HepG2 (cell line): ENCODE data around the gene GPR55. TPM values are rescaled to one million over a fixed set of nuclear protein-coding genes. Genes with fewer than 3 reads are reported as not detected.

Experiments used
- CCAR2 ChIP-seq: fragments of 200-400 bp; formaldehyde crosslinking; optimal IDR thresholded peaks from 2 replicates; pipeline ENCODE3; 2018; ENCODE audit warnings: low read depth, mild to moderate bottlenecking, low read length, moderate library complexity
- E2F1 ChIP-seq: sonication (generic); formaldehyde crosslinking; IDR thresholded peaks from 2 replicates; pipeline ENCODE4 v1.5.0; 2020; ENCODE audit warnings: missing genetic modification reagents
- HMGXB4 ChIP-seq, 2 experiments: sonication (generic) in 1 of 2; formaldehyde crosslinking in 1 of 2; IDR thresholded peaks; 2 replicates each; pipeline versions ENCODE4 v1.4.0 to v1.6.1; 2018 to 2020; ENCODE audit warnings: missing genetic modification reagents in 2 of 2, borderline replicate concordance in 1 of 2, low read depth in 1 of 2, mild to moderate bottlenecking in 1 of 2, missing biosample characterization in 1 of 2
- KAT7 ChIP-seq: IDR thresholded peaks from 2 replicates; pipeline ENCODE4 v1.6.1; 2018; ENCODE audit warnings: borderline replicate concordance, missing compliant biosample characterization
- KMT2B ChIP-seq: IDR thresholded peaks from 2 replicates; pipeline ENCODE4 v1.6.1; 2016; ENCODE audit warnings: missing genetic modification reagents, missing compliant biosample characterization
- LCORL ChIP-seq, 2 experiments: fragments of 450-650 bp in 1 of 2; sonication (generic) in 1 of 2; formaldehyde crosslinking in 1 of 2; IDR thresholded peaks; 2 replicates each; pipeline versions ENCODE4 v1.5.0 to v1.6.1; 2017 to 2020; ENCODE audit warnings: antibody characterized with exemption in 1 of 2, missing genetic modification reagents in 1 of 2
- MED8 ChIP-seq: sonication (generic); formaldehyde crosslinking; IDR thresholded peaks from 2 replicates; pipeline ENCODE4 v1.8.1; 2023; ENCODE audit warnings: mild to moderate bottlenecking, missing genetic modification reagents; ENCODE audit not compliant: insufficient replicate concordance
- NCOA2 ChIP-seq: sonication (generic); formaldehyde crosslinking; IDR thresholded peaks from 2 replicates; pipeline ENCODE4 v1.8.0; 2022; ENCODE audit warnings: inconsistent platforms
- NCOA5 ChIP-seq: sonication (generic); formaldehyde crosslinking; IDR thresholded peaks from 2 replicates; pipeline ENCODE4 v1.4.0; 2020; ENCODE audit warnings: missing genetic modification reagents
- PAXIP1 ChIP-seq: sonication (generic); formaldehyde crosslinking; conservative IDR thresholded peaks from 2 replicates; pipeline ENCODE4 v1.4.0; 2020; ENCODE audit warnings: mild to moderate bottlenecking, missing genetic modification reagents, moderate library complexity
- TBX2 ChIP-seq: sonication (generic); formaldehyde crosslinking; IDR thresholded peaks from 2 replicates; pipeline ENCODE4 v1.5.0; 2020; ENCODE audit warnings: missing genetic modification reagents, mild to moderate bottlenecking, borderline replicate concordance
- ZBTB43 ChIP-seq: sonication (generic); formaldehyde crosslinking; conservative IDR thresholded peaks from 2 replicates; pipeline ENCODE4 v1.4.0; 2020; ENCODE audit warnings: missing genetic modification reagents
- ZNF558 ChIP-seq: sonication (generic); formaldehyde crosslinking; IDR thresholded peaks from 2 replicates; pipeline ENCODE4 v1.9.0; 2022; ENCODE audit warnings: mild to moderate bottlenecking, missing genetic modification reagents, borderline replicate concordance
- ZNF589 ChIP-seq: sonication (generic); formaldehyde crosslinking; conservative IDR thresholded peaks from 2 replicates; pipeline ENCODE4 v1.8.0; 2022; ENCODE audit warnings: mild to moderate bottlenecking, moderate library complexity, missing genetic modification reagents
- ZNF713 ChIP-seq: sonication (generic); formaldehyde crosslinking; IDR thresholded peaks from 2 replicates; pipeline ENCODE4 v1.4.0; 2020; ENCODE audit warnings: mild to moderate bottlenecking, missing genetic modification reagents
- ZNF800 ChIP-seq: sonication (generic); formaldehyde crosslinking; IDR thresholded peaks from 2 replicates; pipeline ENCODE4 v1.4.0; 2020; ENCODE audit warnings: missing genetic modification reagents
- ZNF879 ChIP-seq: sonication (generic); formaldehyde crosslinking; IDR thresholded peaks from 2 replicates; pipeline ENCODE4 v1.8.1; 2023; ENCODE audit warnings: missing genetic modification reagents
- ZSCAN29 ChIP-seq: sonication (generic); formaldehyde crosslinking; conservative IDR thresholded peaks from 2 replicates; pipeline ENCODE4 v1.4.0; 2020; ENCODE audit warnings: mild to moderate bottlenecking, missing genetic modification reagents
- polyA plus RNA-seq, 8 experiments: library from polyadenylated mRNA; depleted of rRNA in 3 of 8; stranded (reverse) in 7 of 8; unstranded in 1 of 8; fragments of >200 nt; fragmentation: Illumina TruSeq in 4 of 8; extraction: Trizol in 4 of 8; gene quantifications; 2 replicates each; pipeline versions ENCODE4 v1.2.1 to v1.2.3, GENCODE V29; 2011 to 2016; ENCODE audit warnings: low read depth in 4 of 8, missing spikeins in 1 of 8, mixed read lengths in 1 of 8; ENCODE audit not compliant: insufficient read depth in 1 of 8
- total RNA-seq, 5 experiments: library from RNA; depleted of rRNA; stranded (reverse); fragments of >200 nt; fragmentation: Illumina TruSeq; extraction: Trizol; gene quantifications; 2 replicates each; pipeline ENCODE4 v1.2.3, GENCODE V29; 2016; ENCODE audit warnings: low read depth in 1 of 5

The GPR55 gene
- total and polyA plus RNA-seq, 2 of the 13 experiments (the other 11 are each of a cell fraction or from before 2014, with no cell fraction given): not detected

- no peak for TF ChIP-seq NCOA5 (CRISPR knock-in tag)
- TF ChIP-seq ZNF558 (CRISPR knock-in tag): no peak
- TF ChIP-seq CCAR2: no peak
- 0 out of 2 replicates have a peak, but pooled peaks have one; percentile 63 for TF ChIP-seq ZNF713 (CRISPR knock-in tag)
- no peak for TF ChIP-seq ZNF879 (CRISPR knock-in tag)
- peak; percentile 66; the same call in 1 of the 2 replicates for TF ChIP-seq TBX2
- TF ChIP-seq MED8 (CRISPR knock-in tag): peak; percentile 82
- no peak for TF ChIP-seq ZNF589 (CRISPR knock-in tag)
- 0 out of 2 replicates have a peak, but pooled peaks have one; percentile 32 for TF ChIP-seq E2F1 (CRISPR knock-in tag)
- TF ChIP-seq KAT7 (CRISPR knock-in tag): peak; percentile 76; the same call in 1 of the 2 replicates
- no peak for TF ChIP-seq LCORL (IDR thresholded peaks at IDR 0.05)
- peak; percentile 82 for TF ChIP-seq LCORL (CRISPR knock-in tag; IDR thresholded peaks at IDR 0.05)
- peak; percentile 73 to 77; a peak in 3 of 4 replicates for TF ChIP-seq HMGXB4 (CRISPR knock-in tag; IDR thresholded peaks at IDR 0.05; ENCODE audit: borderline replicate concordance in 1 of 2, low read depth in 1 of 2)
- peak; percentile 67; the same call in 1 of the 2 replicates for TF ChIP-seq ZNF800
- no peak for TF ChIP-seq ZSCAN29 (CRISPR knock-in tag)
- peak; percentile 44; the same call in 1 of the 2 replicates for TF ChIP-seq NCOA2 (CRISPR knock-in tag)
- peak; percentile 65; the same call in 1 of the 2 replicates for TF ChIP-seq KMT2B (CRISPR knock-in tag)
- peak; percentile 50; the same call in 1 of the 2 replicates for TF ChIP-seq PAXIP1
- TF ChIP-seq ZBTB43 (CRISPR knock-in tag): 0 out of 2 replicates have a peak, but pooled peaks have one; percentile 47
These were observed 60.3 kb downstream of the GPR55 start, which contains the start of gene ITM2C (continued) for GRCh38 chr2:230864605-230865306.
